8988T (cell line): ENCODE data around the gene GLYR1.
A peak's percentile ranks its signal among the peaks of the same experiment; 100 is the strongest.
"Not testable (repeated sequence)": the region's sequence is repeated elsewhere in the genome, so short reads cannot be mapped to it uniquely, and the experiment has no call there.

ENCODE experiments used
- DNase-seq: peaks from one replicate; pipeline ENCODE4 v3.0.0; 2011

Gene GLYR1

GRCh38 chr16:4785758-4786433 is 61.2 kb downstream of the GLYR1 start:
- DNase-seq = no peak

- DNase-seq = not testable (repeated sequence)
These were observed 62.6 kb downstream of the GLYR1 start for GRCh38 chr16:4784444-4784987.

DNA sequence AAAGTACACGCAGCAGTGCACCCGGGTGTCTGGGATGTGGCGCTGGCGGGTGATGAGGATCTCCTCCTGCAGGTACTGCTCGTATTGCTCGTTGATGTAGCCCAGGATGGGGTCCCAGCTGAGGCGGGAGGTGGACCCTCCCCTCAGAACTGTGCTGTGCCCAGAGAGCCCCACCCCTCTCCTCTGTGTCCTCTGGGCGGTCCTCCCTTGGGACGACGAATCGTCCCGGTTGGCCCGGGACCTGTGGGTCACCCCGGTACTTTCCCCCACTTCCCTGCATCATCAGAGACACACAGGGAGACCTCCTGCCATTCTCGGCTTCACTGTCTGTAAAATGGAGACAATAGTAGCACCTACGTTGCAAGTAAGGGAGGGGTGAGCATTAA is 63.1 kb downstream of the GLYR1 start:
- DNase-seq = no peak

GRCh38 chr16:4783251-4783950 is 63.7 kb downstream of the GLYR1 start:
- DNase-seq = no peak

- DNase-seq = no peak
These were observed 66.9 kb downstream of the GLYR1 start for GRCh38 chr16:4780235-4780634.

DNA sequence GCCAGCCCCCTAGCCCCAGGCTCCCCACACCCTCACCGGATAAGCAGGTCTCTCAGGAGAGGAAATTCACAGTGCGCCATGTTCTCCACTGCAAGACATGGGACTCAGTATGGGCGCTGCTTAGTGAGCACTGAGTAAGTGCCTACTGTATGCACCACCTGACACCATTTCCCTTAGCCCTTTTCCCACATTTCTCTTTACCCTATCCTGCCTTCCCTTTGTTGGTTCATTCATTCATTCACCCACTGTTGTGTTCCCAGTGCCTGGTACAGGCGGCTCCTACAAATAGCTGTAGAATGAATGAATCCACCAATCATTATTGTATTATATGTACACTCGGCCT is 69.1 kb downstream of the GLYR1 start:
- no peak for DNase-seq

- no peak for DNase-seq
These were observed 69.6 kb downstream of the GLYR1 start for GRCh38 chr16:4777339-4778049.

- DNase-seq = no peak
These were observed 70.9 kb downstream of the GLYR1 start for GRCh38 chr16:4776141-4776705.

DNA sequence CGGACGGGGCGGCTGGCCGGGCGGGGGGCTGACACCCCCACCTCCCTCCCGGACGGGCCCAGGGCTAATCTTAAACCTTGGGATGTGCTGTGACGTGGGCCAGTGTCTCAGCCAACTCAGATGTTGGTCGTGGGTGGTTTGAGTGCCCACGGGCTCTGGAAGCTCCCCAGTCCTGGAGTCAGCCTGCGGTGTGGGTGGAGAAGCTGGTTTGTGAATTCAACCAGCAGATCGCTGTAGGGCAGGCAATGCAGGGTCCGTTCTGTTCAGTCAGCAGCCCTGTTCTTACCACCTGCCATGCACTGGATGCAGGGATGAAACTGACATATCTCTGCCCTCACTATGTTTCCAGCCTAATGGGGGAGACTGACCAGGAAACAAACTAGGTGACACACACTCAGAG is 72.1 kb downstream of the GLYR1 start:
- DNase-seq = no peak

DNA sequence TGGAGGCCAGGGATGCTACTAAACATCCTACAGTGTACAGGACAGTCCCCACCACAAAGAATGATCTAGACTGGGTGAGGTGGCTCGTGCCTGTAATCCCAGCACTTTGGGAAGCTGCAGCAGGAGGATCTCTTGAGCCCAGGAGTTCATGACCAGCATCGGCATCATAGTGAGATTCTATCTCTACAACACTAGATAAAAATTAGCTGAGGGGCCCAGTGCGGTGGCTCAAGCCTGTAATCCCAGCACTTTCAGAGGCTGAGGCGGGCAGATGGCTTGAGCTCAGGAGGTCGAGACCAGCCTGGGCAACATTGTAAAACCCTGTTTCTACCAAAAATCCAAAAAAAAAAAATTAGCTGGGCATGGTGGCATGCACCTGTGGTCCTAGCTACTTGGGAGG is 74.7 kb downstream of the GLYR1 start:
- DNase-seq = no peak

DNA sequence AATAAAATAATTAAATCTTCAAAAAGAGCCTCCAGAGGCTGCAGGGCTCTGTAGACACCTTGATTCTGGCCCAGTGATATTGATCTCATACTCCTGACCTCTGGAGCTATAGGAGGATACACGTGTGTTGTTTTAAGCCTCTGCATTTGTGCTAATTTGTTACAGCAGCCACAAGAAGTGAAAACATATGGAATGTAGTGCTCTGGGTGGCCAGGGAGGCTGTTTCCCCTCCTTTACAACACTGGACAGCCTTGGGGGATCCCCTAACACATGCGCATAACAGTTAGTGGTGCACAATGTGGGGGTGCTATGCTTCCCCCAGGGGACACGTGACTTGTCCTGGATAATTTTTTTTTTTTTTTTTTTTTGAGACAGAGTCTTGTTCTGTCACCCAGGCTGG is 75.4 kb downstream of the GLYR1 start:
- DNase-seq = no peak

DNA sequence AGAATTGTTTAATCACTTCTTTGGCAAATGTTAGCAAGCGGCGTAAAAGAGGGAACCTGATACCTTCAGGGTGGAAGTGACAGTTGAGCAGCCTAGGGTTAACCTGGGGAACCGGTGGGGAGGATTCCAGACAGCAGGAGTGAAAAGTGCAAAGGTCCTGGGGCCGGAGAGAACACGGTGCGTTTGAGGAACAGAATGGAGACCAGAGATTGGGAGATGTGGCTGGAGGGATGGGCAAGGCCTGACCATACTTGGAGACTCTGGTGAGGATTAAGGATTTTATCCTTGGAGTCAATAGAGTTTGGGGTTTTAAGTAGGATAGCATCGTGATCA is 77.8 kb downstream of the GLYR1 start:
- DNase-seq = no peak

DNA sequence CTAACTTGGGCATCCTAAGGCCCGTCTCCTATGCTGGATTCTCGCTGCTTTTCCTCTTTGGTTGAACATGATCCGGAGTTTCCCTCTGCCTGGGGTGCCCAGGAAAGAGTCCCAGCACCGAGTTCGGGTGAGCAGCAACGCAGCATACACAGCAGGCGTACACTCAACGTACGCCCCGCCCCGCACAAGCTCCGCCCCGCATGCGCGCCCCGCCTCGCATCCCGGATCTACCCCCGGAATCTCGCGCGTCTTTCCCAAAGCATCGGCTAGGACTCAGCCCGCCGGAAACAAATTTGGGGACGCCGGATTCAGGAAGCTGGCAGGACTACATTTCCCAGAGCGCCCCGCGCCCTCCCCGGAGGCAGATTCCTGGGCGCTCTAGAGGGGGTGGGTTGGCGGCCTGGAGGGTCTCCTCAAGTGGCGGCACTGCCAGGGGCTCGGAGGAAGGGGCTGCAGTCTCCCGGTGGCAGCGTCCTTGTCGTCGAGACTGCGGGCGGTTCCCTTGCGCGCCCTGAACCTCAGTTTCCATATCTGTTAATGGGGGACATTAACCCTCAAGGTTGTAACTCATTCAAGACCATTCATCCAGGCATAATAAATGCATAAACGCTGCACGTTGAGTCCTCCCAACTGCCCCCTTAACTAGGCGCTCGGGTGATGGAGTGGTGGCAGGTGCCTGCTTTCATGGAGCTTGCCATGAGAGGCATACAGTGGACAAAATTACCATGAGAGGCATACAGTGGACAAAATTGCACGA is 78.4 kb downstream of the GLYR1 start:
- peak; percentile 75 for DNase-seq

GRCh38 chr16:4767872-4768548 is 79.1 kb downstream of the GLYR1 start:
- no peak for DNase-seq

- peak; percentile 76 for DNase-seq
These were observed 80.0 kb downstream of the GLYR1 start, which contains the start of gene ZNF500 for GRCh38 chr16:4766875-4767628. TSS of gene ZNF500 (minus strand) at chr16:4767162. CDS start at chr16:4765978, 1,184 bp downstream.

DNA sequence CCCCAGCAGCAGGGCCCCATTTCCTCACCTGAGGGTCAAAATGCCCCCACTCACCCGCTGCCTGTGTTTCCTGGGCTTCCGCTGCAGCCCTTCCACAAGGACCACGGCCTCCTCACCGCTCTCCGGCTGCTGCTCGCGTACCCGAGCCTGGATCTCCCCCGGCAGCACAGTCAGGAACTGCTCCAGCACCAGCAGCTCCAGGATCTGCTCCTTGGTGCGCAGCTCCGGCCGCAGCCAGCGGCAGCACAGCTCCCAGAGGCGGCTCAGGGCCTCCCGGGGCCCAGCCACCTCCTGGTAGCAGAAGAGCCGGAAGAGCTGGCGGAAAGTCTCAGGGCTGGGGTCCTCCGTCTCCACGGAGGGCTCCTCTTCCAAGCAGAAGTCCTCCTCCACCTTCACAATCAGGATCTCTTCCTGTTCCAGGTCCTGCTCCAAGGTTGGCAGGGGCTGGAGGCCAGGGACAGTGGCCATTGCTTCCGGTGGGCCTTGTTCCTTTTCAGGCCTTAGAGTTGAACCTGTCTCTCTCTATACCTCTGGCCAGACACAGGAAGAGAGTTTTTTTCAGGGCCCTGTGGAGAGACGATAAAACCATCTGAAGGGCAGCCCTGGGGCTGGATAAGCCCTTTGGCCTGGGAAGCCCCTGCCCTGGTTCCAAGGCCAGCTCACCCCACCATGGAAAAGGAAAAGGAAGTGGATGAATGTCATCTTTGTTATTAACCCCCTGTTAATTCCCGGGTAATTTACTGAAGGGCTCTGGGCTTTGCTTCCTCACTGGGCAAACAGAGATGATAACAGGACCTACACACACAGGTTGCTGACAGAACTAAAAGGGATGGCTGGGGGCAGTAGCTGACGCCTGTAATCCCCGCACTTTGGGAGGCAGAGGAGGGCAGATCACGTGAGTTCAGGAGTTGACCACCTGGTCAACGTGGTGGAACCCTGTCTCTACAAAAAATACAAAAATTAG is 81.3 kb downstream of the GLYR1 start:
- no peak for DNase-seq

GRCh38 chr16:4763791-4764190 is 83.3 kb downstream of the GLYR1 start:
- DNase-seq = no peak

- no peak for DNase-seq
These were observed 84.9 kb downstream of the GLYR1 start for GRCh38 chr16:4762205-4762604.

- DNase-seq = no peak
These were observed 86.7 kb downstream of the GLYR1 start for GRCh38 chr16:4760221-4760910.

GRCh38 chr16:4755687-4756086 is 91.4 kb downstream of the GLYR1 start:
- DNase-seq = no peak
